Neural progenitor cell (in vitro differentiated cells): ENCODE results near the gene RPS24. TPM values are rescaled to one million over a fixed set of nuclear protein-coding genes. Genes with fewer than 3 reads are reported as not detected.
"Not testable (repeated sequence)": the region's sequence is repeated elsewhere in the genome, so short reads cannot be mapped to it uniquely, and the experiment has no call there.

Source experiments
- DNase-seq: peaks from one replicate; pipeline ENCODE4 v3.0.0-alpha.2; 2016; ENCODE audit warnings: low spot score
- H2AFZ ChIP-seq: fragments of 200-600 bp; sonication (generic); replicated peaks from 2 replicates; pipeline ENCODE4 v1.6.1; 2016; ENCODE audit warnings: antibody characterized with exemption
- H3F3A ChIP-seq: fragments of 200-600 bp; sonication (generic); 2 replicates; pipeline ENCODE4 v1.6.1; 2016; ENCODE audit warnings: antibody characterized with exemption, low read depth
- H3K27ac ChIP-seq: fragments of 200-600 bp; sonication (generic); 2 replicates; pipeline ENCODE4 v1.5.1; 2016; ENCODE audit warnings: mild to moderate bottlenecking
- H3K27me3 ChIP-seq: fragments of 200-600 bp; sonication (generic); 2 replicates; pipeline ENCODE4 v1.6.1; 2016; ENCODE audit warnings: mild to moderate bottlenecking, moderate library complexity
- H3K36me3 ChIP-seq: fragments of 200-600 bp; sonication (generic); 2 replicates; pipeline ENCODE4 v1.5.1; 2016
- H3K4me1 ChIP-seq: fragments of 200-600 bp; sonication (generic); 2 replicates; pipeline ENCODE4 v1.6.1; 2016; ENCODE audit warnings: mixed run types
- H3K4me2 ChIP-seq: fragments of 200-600 bp; sonication (generic); 2 replicates; pipeline ENCODE4 v1.6.1; 2016
- H3K4me3 ChIP-seq: fragments of 200-600 bp; sonication (generic); 2 replicates; pipeline ENCODE4 v1.5.1; 2016
- H3K79me2 ChIP-seq: fragments of 200-600 bp; sonication (generic); 2 replicates; pipeline ENCODE4 v1.6.1; 2016; ENCODE audit warnings: low read depth
- H3K9ac ChIP-seq: fragments of 200-600 bp; sonication (generic); 2 replicates; pipeline ENCODE4 v1.6.1; 2016
- H3K9me3 ChIP-seq: fragments of 200-600 bp; sonication (generic); 2 replicates; pipeline ENCODE4 v1.5.1; 2016; ENCODE audit warnings: low read depth
- H4K20me1 ChIP-seq: fragments of 200-600 bp; sonication (generic); 2 replicates; pipeline ENCODE4 v1.6.1; 2016; ENCODE audit warnings: low read depth
- H3K27ac Mint-ChIP-seq: 3 replicates; pipeline ENCODE4 v1.8.0; 2021; ENCODE audit warnings: mixed read lengths
- H3K27me3 Mint-ChIP-seq: 2 replicates; pipeline ENCODE4 v1.8.0; 2022; ENCODE audit warnings: low read depth, mild to moderate bottlenecking, inconsistent platforms, moderate library complexity, mixed read lengths; ENCODE audit not compliant: insufficient read depth
- H3K36me3 Mint-ChIP-seq: 3 replicates; pipeline ENCODE4 v1.8.0; 2021; ENCODE audit warnings: mixed read lengths
- H3K4me1 Mint-ChIP-seq: 3 replicates; pipeline ENCODE4 v1.8.0; 2021; ENCODE audit warnings: mixed read lengths
- H3K4me3 Mint-ChIP-seq: 3 replicates; pipeline ENCODE4 v1.8.0; 2021; ENCODE audit warnings: mild to moderate bottlenecking, moderate library complexity, mixed read lengths
- H3K9me3 Mint-ChIP-seq: 3 replicates; pipeline ENCODE4 v1.8.0; 2020; ENCODE audit warnings: mixed read lengths
- CTCF ChIP-seq: fragments of 200-600 bp; sonication (generic); IDR thresholded peaks from 2 replicates; pipeline ENCODE4 v1.5.1; 2017; ENCODE audit warnings: antibody characterized with exemption, mild to moderate bottlenecking
- EZH2 ChIP-seq: fragments of 200-600 bp; sonication (generic); IDR thresholded peaks from 2 replicates; pipeline ENCODE4 v1.6.1; 2017; ENCODE audit warnings: antibody characterized with exemption, mild to moderate bottlenecking, moderate library complexity
- EZH2phosphoT487 ChIP-seq: fragments of 200-600 bp; sonication (generic); IDR thresholded peaks from 2 replicates; pipeline ENCODE4 v1.6.1; 2017; ENCODE audit warnings: antibody characterized with exemption
- total RNA-seq: library from RNA; depleted of rRNA; stranded (reverse); fragments of >200 nt; gene quantifications from 2 replicates; pipeline ENCODE4 v1.2.3, GENCODE V29; 2015; ENCODE audit warnings: low replicate concordance

The RPS24 gene
- total RNA-seq, 1 donor from 2014 or later = 5,646 TPM

GRCh38 chr10:78063236-78063635, 29.6 kb downstream of the RPS24 start:
- no peak overlapping the region for H3K9ac ChIP-seq
- no peak overlapping the region for H3K27ac ChIP-seq
- peaks cover 7% of the 10 kb centered on the region for H3K4me1 ChIP-seq
- no peaks in the 10 kb centered on the region for H3K36me3 ChIP-seq
- H3K27me3 ChIP-seq = no peaks in the 10 kb centered on the region
- H3K36me3 Mint-ChIP-seq = no peaks in the 10 kb centered on the region
- H3K27me3 Mint-ChIP-seq = peaks cover 9% of the 10 kb centered on the region
- H3F3A ChIP-seq = no peaks in the 10 kb centered on the region
- H3K79me2 ChIP-seq = no peaks in the 10 kb centered on the region
- H3K27ac Mint-ChIP-seq = no peak overlapping the region
- H4K20me1 ChIP-seq = no peaks in the 10 kb centered on the region
- no peak for DNase-seq
- H3K9me3 Mint-ChIP-seq = no peaks in the 10 kb centered on the region
- no peak overlapping the region for H2AFZ ChIP-seq
- no peak overlapping the region for H3K4me2 ChIP-seq
- peaks cover 13% of the 10 kb centered on the region for H3K4me1 Mint-ChIP-seq
- no peak for TF ChIP-seq EZH2phosphoT487
- TF ChIP-seq CTCF = no peak
- TF ChIP-seq EZH2 = no peak
- no peaks in the 10 kb centered on the region for H3K9me3 ChIP-seq
- no peak overlapping the region for H3K4me3 Mint-ChIP-seq
- no peak overlapping the region for H3K4me3 ChIP-seq

GRCh38 chr10:78064919-78065318, 31.3 kb downstream of the RPS24 start:
- H3K36me3 ChIP-seq, H3K4me1 ChIP-seq, H3K4me3 ChIP-seq, H3K27me3 ChIP-seq, H3K4me3 Mint-ChIP-seq, H3K27ac Mint-ChIP-seq, H2AFZ ChIP-seq, H3F3A ChIP-seq, H3K9ac ChIP-seq, H4K20me1 ChIP-seq, H3K9me3 ChIP-seq, H3K79me2 ChIP-seq, H3K27ac ChIP-seq, H3K4me2 ChIP-seq, H3K36me3 Mint-ChIP-seq, DNase-seq, H3K9me3 Mint-ChIP-seq: not testable (repeated sequence)
- peaks cover 13% of the 10 kb centered on the region for H3K4me1 Mint-ChIP-seq
- peaks cover 11% of the 10 kb centered on the region for H3K27me3 Mint-ChIP-seq

GRCh38 chr10:78065611-78066010, 31.9 kb downstream of the RPS24 start:
- DNase-seq = no peak
- H3K27me3 Mint-ChIP-seq = peaks cover 8% of the 10 kb centered on the region
- Histone ChIP-seq H3K4me3 (no peak overlapping the region), H2AFZ (no peak overlapping the region), H3K9ac (no peak overlapping the region), H4K20me1 (no peaks in the 10 kb centered on the region), H3K27ac (no peak overlapping the region), H3F3A (no peaks in the 10 kb centered on the region), H3K36me3 (no peaks in the 10 kb centered on the region), H3K27me3 (no peaks in the 10 kb centered on the region), H3K9me3 (no peaks in the 10 kb centered on the region), H3K4me2 (no peak overlapping the region), H3K79me2 (no peaks in the 10 kb centered on the region), H3K4me1 (peaks cover 7% of the 10 kb centered on the region)
- no peak overlapping the region for H3K4me3 Mint-ChIP-seq
- no peaks in the 10 kb centered on the region for H3K36me3 Mint-ChIP-seq
- H3K9me3 Mint-ChIP-seq = no peaks in the 10 kb centered on the region
- peaks cover 13% of the 10 kb centered on the region for H3K4me1 Mint-ChIP-seq
- no peak overlapping the region for H3K27ac Mint-ChIP-seq
- TF ChIP-seq EZH2phosphoT487 = no peak
- TF ChIP-seq CTCF = no peak
- TF ChIP-seq EZH2 = no peak

DNA sequence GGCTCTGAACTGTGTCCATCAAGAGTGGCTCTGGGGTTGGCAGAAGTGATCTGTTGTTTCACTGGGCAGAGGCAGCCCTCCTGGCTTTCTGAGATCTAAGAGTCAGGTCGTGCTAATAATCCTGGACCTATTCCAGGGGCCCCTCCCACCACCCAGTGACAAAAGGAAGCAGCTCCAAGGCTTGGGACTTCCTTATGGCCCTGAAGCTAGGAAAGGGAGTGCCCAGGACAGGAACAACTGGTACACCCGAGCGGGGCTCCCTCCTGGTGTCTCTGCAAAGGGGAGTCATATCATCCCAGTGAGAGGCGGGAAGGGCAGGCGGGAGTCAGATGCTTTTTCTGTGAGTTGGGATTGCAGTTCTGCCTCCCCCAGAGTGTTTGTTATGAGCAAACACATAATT, 32.3 kb downstream of the RPS24 start:
- Histone ChIP-seq H2AFZ (no peak overlapping the region), H4K20me1 (no peaks in the 10 kb centered on the region), H3K36me3 (no peaks in the 10 kb centered on the region), H3K9me3 (no peaks in the 10 kb centered on the region), H3F3A (no peaks in the 10 kb centered on the region), H3K4me1 (peaks cover 7% of the 10 kb centered on the region), H3K4me2 (no peak overlapping the region), H3K79me2 (no peaks in the 10 kb centered on the region), H3K27ac (no peak overlapping the region), H3K4me3 (no peak overlapping the region), H3K9ac (no peak overlapping the region), H3K27me3 (no peaks in the 10 kb centered on the region)
- Mint-ChIP-seq H3K27ac (no peak overlapping the region), H3K36me3 (no peaks in the 10 kb centered on the region), H3K9me3 (no peaks in the 10 kb centered on the region), H3K4me3 (no peak overlapping the region), H3K27me3 (peaks cover 8% of the 10 kb centered on the region), H3K4me1 (peaks cover 13% of the 10 kb centered on the region)
- no peak for TF ChIP-seq CTCF
- no peak for TF ChIP-seq EZH2
- TF ChIP-seq EZH2phosphoT487 = no peak
- DNase-seq = no peak
